LoVo (cell line): ENCODE data around the gene POLD1.
A peak's percentile ranks its signal among the peaks of the same experiment; 100 is the strongest.

Source experiments
- DNase-seq: peaks from one replicate; pipeline ENCODE4 v3.0.0-alpha.2; 2016; ENCODE audit warnings: low spot score

POLD1 gene

GRCh38 chr19:50418176-50419021 is 34.3 kb downstream of the POLD1 start, which contains the start of gene SPIB:
Gene SPIB, plus strand, starts transcription at chr19:50418938. Its CDS starts 25 bp downstream, at chr19:50418963.
- DNase-seq = no peak

- DNase-seq = no peak
Measured at GRCh38 chr19:50419022-50419579, 35.0 kb downstream of the POLD1 start.

GRCh38 chr19:50419580-50420035 is 35.5 kb downstream of the POLD1 start:
- DNase-seq = no peak

DNA sequence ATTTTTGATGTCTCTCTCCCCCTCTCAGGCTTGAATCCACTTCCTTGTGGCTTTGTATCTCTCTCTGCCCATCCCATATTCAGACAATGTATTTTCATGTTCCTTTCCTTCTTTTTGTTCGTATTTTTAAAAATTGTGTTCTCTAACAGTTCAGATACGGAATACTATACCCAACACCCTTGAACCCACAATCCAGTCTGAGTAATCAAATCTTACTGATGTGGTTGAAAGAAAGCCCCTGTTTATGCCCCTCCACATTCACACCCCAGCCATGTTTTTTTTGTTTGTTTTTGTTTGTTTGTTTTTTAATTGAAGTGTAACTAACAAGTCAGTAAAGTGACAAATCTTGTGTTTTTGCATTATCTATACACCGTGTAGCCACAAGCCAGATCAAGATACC is 36.0 kb downstream of the POLD1 start:
- DNase-seq = no peak

DNA sequence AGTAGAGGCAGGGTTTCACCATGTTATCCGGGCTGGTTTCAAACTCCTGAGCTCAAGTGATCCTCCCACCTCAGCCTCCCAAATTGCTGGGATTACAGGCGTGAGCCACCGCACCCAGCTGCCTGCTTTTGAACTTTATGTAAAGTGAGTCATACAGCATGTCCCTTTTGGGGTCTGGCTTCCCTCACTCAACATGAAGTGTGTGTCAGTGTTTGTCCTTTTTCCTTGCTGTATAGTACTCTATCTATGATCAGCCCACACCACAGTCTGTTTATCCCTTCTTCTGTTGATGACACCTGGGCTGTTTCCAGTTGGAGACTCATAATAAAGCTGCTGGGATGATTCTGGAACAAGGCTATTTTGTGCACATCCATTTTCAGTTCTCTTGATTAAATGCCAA is 36.7 kb downstream of the POLD1 start:
- DNase-seq = no peak

GRCh38 chr19:50422397-50423278 is 38.5 kb downstream of the POLD1 start:
- no peak for DNase-seq

GRCh38 chr19:50423279-50424113 is 39.3 kb downstream of the POLD1 start:
- no peak for DNase-seq

- no peak for DNase-seq
Measured at GRCh38 chr19:50425581-50425980, 41.4 kb downstream of the POLD1 start.

GRCh38 chr19:50427318-50427925 is 43.3 kb downstream of the POLD1 start:
- DNase-seq = no peak

- DNase-seq = no peak
Measured at GRCh38 chr19:50427997-50428425, 43.9 kb downstream of the POLD1 start.

DNA sequence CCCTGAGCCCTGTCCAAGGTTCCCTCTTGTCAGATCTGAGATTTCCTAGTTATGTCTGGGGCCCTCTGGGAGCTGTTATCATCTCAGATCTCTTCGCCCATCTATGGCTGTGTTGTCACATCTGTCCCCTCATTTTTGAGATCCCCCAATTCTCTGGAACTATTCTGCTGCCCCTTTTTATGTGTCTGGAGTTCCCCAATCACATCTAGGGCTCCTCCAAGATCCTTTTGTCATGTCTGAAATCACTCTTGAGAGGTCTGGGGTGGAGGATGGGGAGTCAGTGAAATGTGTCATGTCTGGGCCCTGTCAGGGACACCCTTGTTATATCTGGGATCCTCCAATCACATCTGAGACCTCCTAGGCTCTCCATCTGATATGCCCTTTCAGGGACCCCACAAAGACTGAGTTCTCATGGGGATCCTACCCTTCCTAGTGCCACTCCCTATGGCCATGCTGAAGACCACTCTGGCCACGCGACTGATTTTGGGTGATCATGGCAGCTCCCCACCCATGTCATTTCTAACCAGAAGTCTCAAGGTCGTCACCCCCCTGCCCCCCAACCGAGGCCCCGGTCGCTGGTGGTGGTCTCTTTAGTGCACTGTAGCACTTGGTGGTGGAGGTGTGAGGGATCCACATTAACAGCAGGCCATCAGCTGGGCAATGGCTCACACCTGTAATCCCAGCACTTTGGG is 44.8 kb downstream of the POLD1 start:
- no peak for DNase-seq

DNA sequence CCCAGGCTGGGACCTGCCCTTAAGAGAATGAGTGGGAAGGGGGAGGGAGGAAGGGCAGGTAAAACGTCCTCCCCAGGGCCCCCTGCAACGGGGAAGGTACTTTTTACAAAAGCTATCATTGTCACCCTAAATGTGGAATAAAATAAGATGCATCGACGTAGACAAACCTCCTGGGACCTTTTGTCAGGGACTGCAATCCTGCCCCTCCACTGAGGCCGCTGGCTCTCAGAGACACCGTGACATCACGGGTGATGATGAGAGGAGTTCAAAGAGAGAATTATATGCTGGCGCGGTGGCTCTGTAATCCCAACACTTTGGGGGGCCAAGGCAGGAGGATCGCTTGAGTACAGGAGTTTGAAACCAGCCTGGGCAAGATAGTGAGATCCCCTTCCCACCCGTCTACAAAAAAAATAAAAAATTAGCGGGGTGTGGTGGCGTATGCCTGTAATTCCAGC is 46.8 kb downstream of the POLD1 start:
- DNase-seq = no peak

DNA sequence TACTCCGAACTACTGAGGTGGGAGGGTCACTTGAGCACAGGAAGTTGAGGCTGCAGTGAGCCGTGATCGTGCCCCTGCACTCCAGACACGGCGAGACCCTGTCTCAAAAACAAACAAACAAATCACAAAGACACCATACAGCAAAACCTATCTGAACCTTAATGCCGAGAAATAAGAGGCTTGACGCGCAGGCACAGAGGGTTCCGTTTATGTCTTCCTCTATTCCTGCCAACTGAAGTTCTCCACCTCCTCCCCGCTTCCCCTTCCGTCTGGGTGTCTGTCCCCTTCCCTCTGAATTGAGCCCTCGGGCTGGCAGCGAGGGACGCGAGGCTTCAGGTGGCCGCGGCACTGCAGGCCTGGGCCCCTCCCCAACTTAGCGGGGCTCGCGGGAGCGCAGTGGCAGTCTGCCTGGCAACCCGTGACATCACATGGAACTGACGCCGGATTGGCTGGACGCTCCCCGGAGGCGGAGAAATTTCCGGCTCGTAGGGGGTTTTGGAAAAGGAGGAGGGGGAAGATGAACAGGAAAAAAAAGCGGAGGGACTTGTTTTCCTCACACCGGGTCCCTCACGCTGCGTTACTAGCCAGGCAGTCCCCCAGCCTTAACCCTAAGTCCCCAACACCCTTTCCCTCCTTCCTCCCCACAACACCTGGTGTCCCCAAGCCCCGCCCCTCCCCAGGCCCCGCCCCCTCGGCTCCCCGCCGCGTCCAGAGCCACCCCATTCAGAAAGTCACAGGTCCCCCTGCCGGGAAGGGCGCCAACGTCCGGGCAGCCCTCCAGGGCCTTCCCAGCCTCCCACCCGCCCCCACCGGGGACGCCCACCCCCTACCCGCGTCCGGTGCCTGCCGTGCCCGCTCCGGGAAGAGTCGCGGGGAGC is 47.4 kb downstream of the POLD1 start:
- peak; percentile 82 for DNase-seq

DNA sequence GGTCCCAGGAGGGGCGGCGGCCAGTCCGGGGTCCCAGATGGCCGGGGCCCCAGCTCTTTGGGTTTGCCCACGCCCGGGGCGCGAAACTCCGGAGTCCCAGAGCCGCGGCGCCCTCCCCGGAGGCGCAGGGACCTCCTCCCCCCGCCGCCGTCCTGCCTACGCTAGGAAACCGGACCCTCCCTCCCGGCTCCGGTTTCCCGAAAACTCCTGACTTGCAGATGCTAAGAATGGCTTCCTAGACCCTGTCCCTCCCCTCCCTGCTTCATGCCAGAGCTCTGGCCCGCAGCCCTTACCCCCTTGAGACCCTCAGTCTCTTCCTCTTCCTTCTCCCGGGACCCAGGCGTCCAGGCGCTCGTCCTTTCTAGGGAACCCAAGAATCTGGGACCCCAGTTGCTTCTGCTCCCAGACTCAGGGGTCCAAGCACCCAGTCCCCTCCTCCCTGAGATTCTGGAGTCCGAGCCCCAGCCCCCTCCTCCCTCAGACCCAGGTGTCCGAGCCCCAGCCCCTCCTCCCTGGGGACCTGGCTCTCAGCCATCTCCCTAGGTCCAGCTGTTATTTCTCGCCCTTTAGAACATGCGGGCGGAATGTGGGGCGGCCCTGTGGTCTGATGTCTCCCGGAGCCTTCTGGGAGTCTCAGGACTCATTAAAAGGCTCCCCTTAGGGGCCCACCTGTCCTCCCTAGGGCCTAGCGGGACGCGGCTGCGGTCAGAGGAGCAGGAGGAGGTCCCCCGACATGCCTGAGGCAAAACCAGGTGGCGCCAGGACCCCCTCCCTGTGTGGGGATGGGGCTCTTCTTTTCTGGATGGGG is 48.3 kb downstream of the POLD1 start, which contains the start of gene MYBPC2:
Gene MYBPC2, plus strand, starts transcription at position 672 of the 808 bp plus-strand sequence. Its CDS starts 62 bp downstream, at position 734.
- no peak for DNase-seq

GRCh38 chr19:50433201-50434180 is 49.3 kb downstream of the POLD1 start:
- no peak for DNase-seq

GRCh38 chr19:50434525-50434924 is 50.4 kb downstream of the POLD1 start:
- no peak for DNase-seq

- DNase-seq = no peak
Measured at GRCh38 chr19:50435221-50435620, 51.1 kb downstream of the POLD1 start.
